Measurements from ENCODE around the gene TMEM62. TPM values are rescaled to one million over a fixed set of nuclear protein-coding genes. Genes with fewer than 3 reads are reported as not detected.
"Not testable (repeated sequence)": the region's sequence is repeated elsewhere in the genome, so short reads cannot be mapped to it uniquely, and the experiment has no call there.

Gene TMEM62
- total RNA-seq, 1 donor from 2014 or later = 15.4 TPM

DNA sequence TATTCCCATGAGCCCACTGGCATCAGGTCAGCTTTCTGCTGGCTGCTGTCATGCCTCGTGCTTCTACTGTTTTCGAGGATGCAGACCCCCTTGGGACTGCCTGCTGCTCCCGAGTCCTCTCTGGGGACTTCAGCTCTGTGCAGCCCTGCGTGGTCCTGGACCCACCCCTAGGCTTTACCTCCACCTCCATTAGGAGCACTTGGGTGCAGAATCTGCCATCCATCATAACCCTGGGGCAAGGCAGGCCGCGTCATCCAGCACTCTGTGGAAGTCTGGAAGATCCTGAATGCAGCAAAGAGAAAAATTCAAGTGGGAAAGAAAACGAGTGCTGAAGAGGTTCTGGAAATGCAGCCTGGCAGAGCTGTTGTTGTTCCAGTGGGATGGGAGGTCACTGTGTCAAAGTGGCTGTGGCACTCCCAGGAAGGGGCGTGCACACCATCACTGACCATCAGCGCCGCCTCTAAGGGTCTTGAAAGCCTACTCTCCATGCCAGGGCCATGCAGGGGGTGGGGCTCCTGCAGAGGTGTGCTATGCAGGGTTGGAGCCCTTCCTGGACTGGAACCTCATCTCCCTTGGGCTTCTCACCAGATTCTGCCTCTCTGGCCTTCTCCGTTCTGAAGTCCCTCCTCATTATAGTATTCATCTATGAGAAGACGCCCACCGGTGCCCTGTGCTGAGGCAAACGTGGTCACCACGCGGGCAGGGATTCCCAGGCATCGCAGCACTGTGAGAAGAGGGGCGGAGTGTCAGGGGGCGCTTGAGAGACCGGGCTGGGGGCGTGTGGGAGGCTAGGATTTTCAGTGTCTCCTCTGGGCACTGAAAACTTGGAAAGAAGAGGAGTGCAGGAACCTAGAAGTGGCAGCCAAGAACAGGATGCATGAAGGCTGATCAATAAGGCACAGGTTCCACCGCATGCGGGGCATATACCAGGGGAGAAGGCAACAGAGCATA is 74.9 kb downstream of the TMEM62 start:
- no peak for DNase-seq (ENCODE audit: low read depth, low spot score)

DNA sequence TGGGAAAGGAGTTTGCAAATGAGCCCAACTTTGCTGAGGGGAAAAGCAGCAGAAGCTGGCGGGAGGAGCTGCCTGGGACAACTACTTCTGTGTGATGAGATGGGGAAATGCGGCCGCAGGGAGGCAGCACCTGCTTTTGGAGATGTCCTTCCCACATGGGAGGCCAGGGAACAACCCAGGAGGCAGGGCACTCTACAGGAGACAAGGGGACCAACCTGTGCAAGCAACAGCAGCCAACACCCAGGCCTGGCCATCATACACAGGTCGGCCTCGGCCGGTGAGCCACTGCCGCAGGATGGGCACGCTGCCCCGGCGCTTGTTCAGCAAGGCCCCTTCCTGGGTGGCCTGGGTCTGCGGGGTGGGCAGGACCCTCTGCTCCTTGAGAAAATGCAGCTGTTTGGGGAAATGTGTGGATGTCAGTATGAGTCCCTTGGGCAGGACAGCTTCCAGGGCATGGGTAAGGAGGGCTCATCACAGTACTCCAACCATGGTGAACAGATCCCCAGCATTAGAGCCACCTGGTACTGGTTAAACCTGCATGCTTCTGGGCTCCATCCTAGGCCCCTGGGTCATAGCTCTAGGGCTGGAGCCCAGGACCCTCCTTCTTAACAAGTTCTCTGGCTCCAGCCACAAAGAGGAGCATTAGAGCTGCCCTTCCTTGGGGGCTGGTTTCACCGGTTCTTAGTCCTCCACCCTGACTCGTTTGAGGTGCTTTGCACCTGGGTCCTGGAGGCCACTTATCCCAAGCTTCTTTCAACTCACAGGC is 75.9 kb downstream of the TMEM62 start:
- no peak for DNase-seq (ENCODE audit: low read depth, low spot score)

DNA sequence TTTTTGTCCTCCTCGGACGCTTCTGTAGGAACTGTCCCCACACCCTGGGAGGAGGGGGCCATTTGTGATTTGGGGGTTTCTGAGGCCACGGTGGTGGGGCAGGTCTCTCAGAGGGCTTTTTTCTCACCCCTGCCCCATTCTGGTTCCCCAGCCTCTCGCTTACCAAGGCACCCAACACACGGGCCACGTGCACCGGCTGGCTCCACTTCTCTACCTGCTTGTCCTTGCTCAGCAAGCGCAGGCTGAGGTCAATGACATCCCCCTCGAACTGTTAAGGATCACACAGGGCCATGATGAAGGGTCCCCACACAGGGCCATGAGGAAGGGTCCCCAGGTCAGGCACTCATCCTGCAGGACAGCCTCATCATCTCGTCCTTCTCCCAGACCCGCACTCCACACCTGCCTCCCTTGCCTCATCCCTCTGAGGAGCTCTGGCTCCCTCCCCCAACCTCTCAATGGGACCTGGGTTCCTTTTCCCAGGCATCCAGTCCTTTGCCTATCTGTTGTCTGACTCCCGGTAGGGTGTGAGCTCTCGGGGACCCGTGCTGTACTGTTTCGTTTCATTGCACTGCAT is 76.9 kb downstream of the TMEM62 start:
- no peak for DNase-seq (ENCODE audit: low read depth, low spot score)

DNA sequence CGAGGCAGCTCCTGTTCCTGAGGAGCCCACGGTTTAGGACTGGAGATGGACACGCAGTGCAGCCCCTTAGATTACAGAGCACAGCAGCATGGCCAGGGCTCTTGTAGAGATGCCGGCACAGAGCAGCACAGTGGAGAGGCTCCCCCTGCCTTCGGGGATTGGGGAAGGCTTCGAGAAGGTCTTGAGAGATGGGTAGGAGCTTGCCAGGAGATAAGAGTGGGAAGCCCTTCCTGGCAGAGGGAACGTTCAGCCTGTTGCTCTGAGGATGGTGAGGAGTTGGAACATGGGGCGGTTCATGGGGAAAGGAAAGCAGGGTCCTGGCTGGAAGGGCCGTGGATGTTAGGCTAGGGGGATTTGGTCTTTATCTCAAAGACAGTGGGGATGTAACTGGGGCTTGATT is 77.4 kb downstream of the TMEM62 start:
- no peak for DNase-seq (ENCODE audit: low read depth, low spot score)

DNA sequence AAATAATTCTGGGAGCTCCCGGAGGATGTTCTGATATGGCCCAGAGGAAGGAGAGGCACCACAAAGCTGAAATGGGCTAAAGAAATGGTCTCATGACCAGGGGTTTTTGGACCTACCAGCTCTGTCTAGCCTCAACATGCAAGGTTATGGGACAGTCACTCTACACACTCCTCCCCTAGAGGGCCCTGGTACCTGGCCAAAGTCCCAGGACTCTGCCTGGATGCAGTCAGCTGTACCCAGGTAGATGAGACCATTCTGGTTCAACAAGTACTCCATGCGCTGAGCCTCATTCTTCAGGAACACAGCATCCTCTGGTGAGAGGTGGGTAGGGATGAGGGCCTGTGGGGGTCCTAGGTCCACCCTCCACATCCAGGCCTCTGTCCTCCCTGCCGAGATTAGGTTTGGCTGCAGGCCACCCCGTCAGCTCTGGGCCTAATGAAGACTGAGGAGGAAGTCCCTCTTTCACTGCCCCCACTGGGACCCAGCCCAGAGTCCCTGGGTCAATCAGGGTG is 77.9 kb downstream of the TMEM62 start:
- DNase-seq (ENCODE audit: low read depth, low spot score) = no peak

DNA sequence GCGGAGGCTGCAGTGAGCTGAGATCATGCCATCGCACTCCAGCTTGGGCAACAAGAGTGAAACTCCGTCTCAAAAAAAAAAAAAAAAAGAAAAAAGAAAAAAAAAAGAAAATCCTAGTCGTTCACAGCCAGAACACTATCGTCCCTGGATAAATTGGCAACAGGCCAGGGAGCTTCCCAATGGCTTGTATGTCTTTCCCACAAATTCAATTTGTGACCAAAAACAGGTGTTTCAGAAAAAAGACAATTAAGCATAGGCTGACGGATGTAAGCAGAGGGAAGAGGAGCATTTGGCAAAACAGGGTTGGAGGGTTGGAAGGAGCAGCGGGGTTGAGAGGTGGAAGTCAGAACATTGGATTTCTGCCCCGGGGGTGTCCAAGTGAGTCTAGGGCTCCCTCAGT is 78.9 kb downstream of the TMEM62 start:
- no peak for DNase-seq (ENCODE audit: low read depth, low spot score)

DNA sequence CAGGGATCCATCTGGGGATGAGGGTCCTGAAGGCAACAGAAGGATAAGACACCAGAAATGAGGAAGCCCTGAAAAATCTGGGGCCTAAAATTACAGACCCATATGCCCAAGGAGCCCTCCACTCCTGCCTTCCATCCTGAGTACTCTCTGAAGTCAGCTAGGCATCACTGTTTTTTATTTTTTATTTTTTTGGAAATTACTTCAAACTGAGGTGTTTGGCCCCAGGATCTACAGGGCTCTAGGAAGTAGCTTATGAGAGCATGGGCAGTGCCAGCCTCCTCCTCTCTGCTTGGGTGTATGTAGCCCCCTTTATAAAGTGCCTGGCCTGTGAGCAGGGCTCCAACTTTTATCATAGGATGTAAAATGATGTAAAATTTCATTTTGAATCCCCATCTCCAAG is 79.6 kb downstream of the TMEM62 start:
- DNase-seq (ENCODE audit: low read depth, low spot score) = no peak

DNA sequence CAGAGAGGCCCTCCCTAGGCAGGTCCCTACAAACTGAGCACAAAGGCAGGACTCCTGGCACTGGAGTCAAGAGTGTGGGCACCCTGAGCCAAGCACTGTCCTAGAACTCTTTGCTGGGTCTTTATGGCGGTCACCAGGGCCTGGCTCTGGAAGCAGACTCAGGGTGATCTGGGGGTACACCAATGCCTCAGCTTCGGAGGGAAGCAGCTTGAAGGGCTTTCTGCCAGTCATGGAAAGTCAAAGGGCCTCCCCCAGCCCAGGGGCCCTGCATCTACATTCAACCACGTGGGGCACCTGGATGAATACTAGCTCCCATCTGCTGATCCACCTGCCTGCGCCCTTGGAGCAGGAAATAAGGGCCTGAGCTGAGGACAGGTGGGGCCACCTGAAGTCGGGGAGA is 80.1 kb downstream of the TMEM62 start:
- no peak for DNase-seq (ENCODE audit: low read depth, low spot score)

DNA sequence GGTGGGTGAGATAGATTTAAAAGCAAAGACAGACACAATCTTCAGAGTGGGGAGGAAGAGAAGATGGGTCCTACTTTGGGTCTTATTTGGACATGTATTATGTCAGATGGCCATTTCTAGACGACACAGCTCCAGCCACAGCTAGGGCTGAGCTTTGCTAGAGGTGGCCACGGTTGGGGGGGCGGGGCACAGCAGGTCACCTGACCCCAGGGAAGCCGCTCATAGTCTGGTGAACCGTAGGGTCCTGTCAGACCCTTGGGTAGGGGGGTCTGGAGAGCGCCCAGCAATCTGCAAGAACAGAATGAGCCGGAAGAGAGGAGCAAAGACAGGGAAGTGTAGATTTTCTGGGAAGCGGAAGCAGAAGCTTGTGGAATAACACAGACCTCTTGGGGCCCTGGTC is 80.8 kb downstream of the TMEM62 start:
- no peak for DNase-seq (ENCODE audit: low read depth, low spot score)

DNA sequence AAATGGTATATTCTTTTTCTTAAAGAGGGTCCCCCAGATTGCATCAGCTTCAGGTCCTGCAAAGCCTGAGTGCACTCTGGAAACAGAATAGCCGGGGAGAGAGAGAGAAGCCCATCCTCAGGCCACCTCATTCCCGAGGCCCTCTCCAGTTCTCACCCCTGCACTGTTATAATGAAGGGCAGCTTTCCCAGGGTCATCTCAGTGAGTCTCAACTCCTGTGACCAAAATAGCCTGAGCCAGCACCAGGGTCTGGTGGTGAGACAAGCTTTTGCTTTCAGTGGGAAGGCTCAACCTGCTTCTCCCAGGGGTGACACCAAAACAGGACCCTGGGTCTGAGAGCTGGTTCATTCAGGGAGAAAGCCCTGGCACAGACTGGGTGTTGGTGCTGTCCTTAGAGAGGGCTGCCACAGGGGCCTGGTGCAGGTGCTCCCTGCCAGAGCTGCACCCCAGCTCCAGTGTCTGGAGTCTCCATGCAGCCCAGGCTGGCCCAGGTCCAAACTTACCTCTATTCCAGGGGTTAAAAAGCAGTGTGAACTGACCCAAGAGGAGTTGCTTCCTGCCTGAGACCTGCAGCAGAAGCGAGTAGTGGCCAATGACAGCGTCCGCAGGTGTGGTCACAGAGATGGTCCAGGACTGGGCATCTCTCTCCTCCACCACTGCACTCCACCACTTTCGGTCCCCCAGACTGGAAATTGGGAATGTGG is 81.4 kb downstream of the TMEM62 start:
- DNase-seq (ENCODE audit: low read depth, low spot score) = no peak

DNA sequence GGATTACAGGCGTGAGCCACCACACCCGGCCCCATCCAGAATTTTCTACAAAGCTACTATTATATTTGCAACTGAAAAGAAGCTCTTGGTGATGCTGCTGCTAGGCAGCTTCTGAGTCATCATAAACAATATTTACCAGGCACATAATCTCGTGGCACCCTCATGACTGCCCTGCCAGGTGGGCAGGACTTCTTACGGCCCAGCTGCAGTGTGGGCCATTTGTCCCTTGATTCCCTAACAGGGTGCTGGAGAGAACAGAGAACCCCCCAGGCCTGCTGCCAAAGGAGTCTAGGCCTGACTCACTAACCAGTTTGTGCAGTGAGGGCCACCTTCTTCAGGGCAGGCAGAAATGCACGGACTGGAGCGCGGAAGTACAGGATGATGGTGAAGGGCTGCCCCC is 82.6 kb downstream of the TMEM62 start:
- no peak for DNase-seq (ENCODE audit: low read depth, low spot score)

DNA sequence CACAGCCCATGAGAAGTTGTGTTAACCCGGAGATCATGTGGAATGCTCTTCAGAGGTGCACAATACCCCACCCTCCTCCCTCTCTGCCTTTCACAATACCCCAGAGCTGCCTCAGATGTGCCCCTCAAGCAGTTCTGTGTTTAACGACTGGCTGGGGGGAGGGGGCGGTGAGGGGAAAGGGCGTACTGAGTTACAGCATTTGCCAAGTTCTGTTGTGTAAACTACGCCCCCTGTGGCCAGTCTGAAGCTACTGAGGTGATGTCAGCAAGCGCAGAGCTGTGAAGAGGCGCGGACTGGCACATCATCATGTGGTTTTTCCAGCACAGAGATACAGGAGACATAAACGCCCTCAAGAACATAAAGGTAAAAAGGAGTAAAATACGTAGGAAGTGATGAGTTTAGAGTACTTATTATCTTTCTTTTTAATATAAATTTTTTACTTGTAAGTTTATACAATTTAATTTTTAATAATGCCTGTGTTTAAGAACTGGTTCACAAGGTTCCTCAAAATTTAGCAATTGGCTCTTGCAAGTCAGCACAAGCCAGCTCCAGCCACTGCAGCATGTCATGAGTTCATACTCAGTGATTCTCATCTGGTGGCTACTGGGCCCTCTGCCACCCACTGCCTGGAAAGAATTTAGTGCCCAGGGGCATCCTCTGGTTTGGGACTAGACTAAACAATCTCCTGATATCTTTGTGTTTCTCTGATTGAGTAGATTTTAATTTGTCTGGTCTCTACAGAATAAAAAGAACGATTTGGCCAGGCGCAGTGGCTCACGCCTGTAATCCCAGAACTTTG is 85.7 kb downstream of the TMEM62 start:
- DNase-seq (ENCODE audit: low read depth, low spot score) = no peak

DNA sequence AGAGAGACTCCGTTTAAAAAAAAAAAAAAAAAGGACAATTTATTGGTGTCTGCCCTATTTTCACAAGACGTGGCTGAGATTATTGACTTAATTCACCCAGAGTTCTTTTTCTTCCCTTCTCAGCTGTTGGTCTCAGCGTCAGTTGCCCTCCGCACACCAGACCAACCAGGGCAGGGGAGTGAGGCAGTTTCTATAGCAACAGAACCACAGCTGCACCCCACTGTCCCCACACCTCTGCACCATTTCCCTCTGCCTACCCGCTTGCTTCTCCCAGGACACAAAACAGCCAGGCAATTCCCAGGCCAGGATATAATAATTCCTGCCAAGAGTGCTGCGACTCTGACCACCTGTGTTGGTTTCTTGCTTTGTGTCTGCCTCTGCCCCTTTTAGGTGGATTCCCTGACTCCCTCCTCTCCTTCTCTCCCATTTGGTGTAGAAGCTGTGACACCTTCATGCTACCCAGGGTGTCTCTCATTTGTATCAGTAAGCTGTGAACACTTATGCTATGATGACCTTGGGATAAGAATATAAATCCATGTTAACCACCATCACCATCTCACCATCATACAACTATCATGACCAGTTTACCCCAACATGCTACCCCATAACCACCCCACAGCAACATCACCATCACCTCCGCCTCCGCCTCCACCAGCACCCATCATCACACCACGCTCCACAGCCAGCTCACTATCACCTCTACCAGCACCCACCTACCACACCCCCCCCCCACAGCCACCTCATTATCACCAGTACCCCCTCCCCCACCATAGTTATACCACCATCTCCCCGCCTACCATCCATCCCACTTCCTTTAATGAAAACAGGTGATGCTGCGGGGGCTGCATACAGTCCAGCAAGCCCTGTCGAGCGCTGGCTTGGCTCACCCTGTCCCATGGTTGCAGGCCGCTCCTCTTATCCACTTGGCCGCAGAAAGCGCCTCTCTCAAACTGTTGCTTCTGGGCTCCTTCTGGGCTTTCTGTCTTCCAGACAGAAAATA is 86.8 kb downstream of the TMEM62 start:
- no peak for DNase-seq (ENCODE audit: low read depth, low spot score)

DNA sequence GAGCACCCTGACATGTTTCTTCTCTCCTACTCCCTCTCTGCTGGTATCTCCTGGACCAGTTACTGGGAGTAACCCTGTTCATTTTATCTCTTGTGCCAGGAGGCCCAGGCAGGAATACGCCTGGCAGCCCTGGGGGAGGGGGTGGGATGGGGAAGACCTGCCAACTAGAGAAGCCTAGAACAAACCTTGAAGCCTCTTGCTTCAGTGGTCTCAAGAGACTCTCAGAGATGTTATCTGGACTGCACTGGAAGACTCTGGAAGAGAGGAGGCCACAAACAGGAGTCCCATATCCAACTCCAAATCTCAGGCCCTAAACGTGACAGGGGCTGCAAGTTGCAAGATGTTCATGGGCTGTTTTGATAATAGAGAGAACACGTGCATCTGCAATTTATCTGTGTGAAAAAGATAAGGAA is 87.6 kb downstream of the TMEM62 start, which contains the start of gene EPB42:
EPB42 (minus strand) TSS at position 28 of the 413 bp plus-strand sequence. CDS start 193 bp downstream, outside the sequence.
- DNase-seq (ENCODE audit: low read depth, low spot score) = no peak

DNA sequence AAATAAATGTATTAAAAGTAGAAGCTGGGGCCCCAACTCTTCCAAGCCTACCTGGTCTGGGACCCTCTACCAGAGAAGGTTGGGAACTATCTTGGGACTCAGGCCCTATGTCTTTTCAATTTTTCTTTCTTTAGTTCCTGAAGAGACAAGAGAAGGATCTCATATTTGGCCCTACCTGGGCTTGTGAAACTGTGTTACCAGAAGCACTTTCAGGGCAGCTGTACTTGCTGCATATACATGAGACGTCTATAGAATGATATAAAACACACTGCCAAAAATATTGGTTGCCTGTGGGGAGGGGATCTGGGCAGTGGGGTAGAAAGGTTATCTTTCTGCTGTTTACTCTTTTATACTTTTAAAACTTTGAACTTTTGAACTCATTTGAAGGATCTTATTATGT is 88.0 kb downstream of the TMEM62 start:
- DNase-seq (ENCODE audit: low read depth, low spot score) = no peak

DNA sequence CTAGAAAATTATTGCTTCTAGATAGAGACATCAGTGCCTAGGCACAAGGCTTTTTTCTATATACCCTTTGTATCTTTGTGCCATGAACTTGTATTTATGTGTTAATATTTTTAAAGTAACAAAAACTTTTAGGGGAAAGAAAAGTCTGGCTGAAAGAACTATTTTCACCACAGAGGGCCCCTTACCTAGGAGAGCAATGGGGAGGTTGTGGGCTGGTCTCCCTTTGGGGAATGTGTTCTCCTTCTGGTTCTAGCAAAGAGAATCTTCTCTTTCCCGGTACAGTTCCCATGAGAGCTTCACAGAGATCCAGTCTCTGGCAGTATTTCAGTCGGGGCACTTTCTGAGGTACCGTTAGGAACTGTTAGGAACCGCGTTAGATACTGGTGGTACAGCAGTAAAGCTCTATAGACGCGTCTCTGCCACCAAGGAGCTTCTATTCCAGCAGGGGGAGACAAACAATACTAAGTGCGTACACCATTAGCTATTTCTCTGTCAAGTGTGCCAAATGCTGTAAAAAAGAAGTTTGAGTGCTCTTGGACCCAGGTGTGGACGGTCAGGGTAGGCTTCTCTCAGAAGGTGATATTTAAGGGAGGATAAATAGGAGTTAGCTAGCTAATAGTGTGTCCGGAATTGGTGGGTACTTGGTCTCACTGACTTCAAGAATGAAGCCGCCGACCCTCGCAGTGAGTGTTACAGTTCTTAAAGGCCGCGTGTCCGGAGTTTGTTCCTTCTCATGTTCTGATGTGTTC is 92.0 kb downstream of the TMEM62 start:
- peak; percentile 15 for DNase-seq (ENCODE audit: low read depth, low spot score)

DNA sequence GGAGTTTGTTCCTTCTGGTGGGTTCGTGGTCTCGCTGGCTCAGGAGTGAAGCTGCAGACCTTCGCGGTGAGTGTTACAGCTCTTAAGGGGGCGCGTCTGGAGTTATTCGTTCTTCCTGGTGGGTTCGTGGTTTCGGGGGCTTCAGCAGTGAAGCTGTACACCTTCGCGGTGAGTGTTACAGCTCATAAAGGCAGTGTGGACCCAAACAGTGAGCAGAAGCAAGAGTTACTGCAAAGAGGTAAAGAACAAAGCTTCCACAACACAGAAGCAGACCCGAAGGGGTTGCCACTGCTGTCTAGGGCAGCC is 92.5 kb downstream of the TMEM62 start:
- DNase-seq (ENCODE audit: low read depth, low spot score) = not testable (repeated sequence)

DNA sequence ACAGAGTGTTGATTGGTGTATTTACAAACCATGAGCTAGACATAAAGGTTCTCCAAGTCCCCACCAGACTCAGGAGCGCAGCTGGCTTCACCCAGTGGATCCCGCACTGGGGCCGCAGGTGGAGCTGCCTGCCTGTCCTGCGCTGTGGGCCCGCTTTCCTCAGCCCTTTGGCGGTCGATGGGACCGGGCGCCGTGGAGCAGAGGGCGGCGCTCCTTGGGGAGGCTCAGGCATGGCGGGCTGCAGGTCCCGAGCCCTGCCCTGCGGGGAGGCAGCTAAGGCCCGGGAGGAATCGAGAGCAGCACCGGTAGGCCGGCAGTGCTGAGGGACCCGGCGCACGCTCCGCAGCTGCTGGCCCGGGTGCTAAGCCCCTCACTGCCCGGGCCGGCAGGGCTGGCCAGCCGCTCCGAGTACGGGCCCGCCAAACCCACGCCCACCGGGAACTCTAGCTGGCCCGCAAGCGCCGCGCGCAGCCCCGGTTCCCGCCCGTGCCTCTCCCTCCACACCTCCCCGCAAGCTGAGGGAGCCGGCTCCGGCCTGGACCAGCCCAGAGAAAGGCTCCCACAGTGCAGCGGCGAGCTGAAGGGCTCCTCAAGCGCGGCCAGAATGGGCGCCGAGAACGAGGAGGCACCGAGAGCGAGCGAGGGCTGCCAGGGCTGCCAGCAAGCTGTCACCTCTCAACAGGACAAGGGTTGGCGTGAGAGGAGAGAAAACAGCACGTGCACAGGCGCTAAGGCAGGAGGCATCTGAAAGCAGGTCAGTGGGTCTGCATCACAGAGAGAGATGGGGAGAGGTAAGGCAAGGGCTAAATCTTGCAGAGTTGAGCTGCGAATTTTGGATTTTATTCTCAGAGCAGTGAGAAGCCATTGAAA is 93.3 kb downstream of the TMEM62 start:
- no peak for DNase-seq (ENCODE audit: low read depth, low spot score)

Measured in pulmonary artery endothelial cell (primary cell).